ENCODE results near the gene ARMC2.
"Not testable (repeated sequence)": the region's sequence is repeated elsewhere in the genome, so short reads cannot be mapped to it uniquely, and the experiment has no call there.

The ARMC2 gene

DNA sequence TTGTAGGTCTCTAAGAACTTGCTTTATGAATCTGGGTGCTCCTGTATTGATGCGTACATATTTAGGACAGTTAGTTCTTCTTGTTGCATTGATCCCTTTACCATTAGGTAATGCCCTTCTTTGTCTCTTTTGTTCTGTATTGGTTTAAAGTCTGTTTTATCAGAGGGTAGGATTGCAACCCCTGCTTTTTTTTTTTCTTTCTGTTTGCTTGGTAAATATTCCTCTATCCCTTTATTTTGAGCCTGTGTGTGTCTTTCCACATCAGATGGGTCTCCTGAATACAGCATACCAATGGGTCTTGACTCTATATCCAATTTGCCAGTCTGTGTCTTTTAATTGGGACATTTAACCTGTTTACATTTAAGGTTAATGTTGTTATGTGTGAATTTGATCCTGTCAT, 130.4 kb downstream of the ARMC2 start:
- not testable (repeated sequence) for H3K9me3 ChIP-seq (ENCODE audit: insufficient read depth, low read depth, low read length); H3K4me3 ChIP-seq (ENCODE audit: low read length); H3K36me3 ChIP-seq (ENCODE audit: insufficient read depth, low read length); H3K27me3 ChIP-seq (ENCODE audit: insufficient read depth, low read length); H3K4me1 ChIP-seq (ENCODE audit: insufficient read depth, low read length); H3K9ac ChIP-seq (ENCODE audit: low read depth, low read length); H3K27ac ChIP-seq (ENCODE audit: low read depth, low read length)
- WGBS: 91% methylated on average over 1 of the region's 1 CpG

DNA sequence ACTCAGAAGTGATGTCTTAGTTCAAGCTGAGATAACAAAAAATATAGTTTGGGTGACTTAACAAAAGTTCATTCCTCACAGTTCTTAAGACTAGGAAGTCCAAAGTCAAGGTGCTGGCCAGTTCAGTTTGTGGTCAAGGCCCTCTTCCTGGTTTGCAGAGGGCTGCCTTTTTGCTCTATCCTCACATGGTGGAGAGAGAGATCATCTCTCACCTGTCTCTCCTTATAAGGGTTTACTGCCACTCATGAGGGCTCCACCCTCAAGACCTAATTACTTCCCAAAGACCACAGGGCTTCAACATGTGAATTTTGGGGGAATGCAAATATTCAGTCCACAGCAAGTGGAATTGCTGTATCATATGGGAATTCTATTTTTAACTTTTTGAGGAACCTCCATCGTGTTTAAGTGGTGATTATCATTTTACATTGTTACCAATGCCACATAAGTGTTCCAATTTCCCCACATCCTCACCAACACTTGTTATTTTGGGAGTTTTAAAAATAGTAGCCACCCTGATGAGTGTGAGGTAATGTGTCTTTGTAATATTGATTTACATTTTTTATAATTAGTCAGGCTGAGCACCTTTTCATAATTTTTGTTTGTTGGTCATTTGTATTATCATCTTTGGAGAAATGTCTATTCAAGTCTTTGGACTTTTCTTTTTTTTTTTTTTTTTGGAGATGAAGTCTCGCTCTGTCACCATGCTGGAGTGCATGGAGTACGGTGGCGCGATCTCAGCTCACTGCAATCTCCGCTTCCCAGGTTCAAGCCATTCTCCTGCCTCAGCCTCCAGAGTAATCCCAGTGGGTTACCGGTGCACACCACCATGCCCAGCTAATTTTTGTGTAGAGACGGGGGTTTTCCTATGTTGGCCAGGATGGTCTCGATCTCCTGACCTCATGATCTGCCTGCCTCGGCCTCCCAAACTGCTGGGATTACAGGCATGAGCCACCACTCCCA, 134.2 kb downstream of the ARMC2 start:
- no peaks in the 10 kb centered on the region for H3K4me1 ChIP-seq (ENCODE audit: insufficient read depth, low read length)
- no peak overlapping the region for H3K9ac ChIP-seq (ENCODE audit: low read depth, low read length)
- peaks cover 8% of the 10 kb centered on the region for H3K36me3 ChIP-seq (ENCODE audit: insufficient read depth, low read length)
- WGBS: 97% methylated on average over 9 of the region's 10 CpGs
- H3K27me3 ChIP-seq (ENCODE audit: insufficient read depth, low read length): no peaks in the 10 kb centered on the region
- no peaks in the 10 kb centered on the region for H3K9me3 ChIP-seq (ENCODE audit: insufficient read depth, low read depth, low read length)
- H3K4me3 ChIP-seq (ENCODE audit: low read length): no peak overlapping the region
- H3K27ac ChIP-seq (ENCODE audit: low read depth, low read length): no peak overlapping the region

DNA sequence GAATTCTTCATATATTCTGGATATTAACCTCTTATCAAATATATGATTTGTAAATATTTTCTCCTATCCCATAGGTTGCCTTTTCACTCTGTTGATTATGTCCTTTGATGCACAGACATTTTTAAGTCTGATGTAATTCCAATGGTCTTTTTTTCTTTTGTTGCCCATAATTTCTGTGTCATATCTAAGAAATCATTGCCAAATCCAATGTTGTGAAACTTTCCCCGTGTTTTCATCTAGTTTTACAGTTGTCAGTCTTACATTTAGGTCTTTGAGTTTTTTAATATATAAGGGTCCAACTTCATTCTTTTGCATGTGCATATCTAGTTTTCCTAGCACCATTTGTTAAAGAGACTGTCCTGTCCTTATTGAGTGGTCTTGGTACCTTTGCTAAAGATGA, 134.9 kb downstream of the ARMC2 start:
- peaks cover 15% of the 10 kb centered on the region for H3K36me3 ChIP-seq (ENCODE audit: insufficient read depth, low read length)
- H3K27ac ChIP-seq (ENCODE audit: low read depth, low read length): no peak overlapping the region
- no peaks in the 10 kb centered on the region for H3K4me1 ChIP-seq (ENCODE audit: insufficient read depth, low read length)
- no peak overlapping the region for H3K9ac ChIP-seq (ENCODE audit: low read depth, low read length)
- no peaks in the 10 kb centered on the region for H3K27me3 ChIP-seq (ENCODE audit: insufficient read depth, low read length)
- WGBS: 88% methylated on average over 1 of the region's 1 CpG
- H3K4me3 ChIP-seq (ENCODE audit: low read length): no peak overlapping the region
- H3K9me3 ChIP-seq (ENCODE audit: insufficient read depth, low read depth, low read length): no peaks in the 10 kb centered on the region

DNA sequence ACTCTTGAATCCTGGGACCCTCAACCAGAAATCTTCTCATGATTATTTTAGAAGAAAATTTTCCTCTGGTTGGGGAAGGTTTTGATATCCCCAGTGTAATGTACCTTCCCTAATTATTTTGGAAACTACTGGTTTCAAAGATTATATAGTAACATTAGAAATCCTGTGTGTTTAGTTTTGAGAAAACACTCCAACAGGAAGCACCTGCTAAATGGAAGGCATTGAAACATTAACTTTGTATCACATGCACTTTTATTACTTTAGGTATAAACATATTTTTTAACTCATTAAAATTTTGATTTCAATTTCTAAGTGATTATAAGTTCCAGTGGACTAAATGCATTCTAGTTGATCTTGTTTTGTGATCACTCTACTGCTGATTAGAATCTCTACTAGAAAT, 137.1 kb downstream of the ARMC2 start:
- H3K4me1 ChIP-seq (ENCODE audit: insufficient read depth, low read length): no peaks in the 10 kb centered on the region
- H3K36me3 ChIP-seq (ENCODE audit: insufficient read depth, low read length): peaks cover 34% of the 10 kb centered on the region
- H3K27ac ChIP-seq (ENCODE audit: low read depth, low read length): no peak overlapping the region
- H3K4me3 ChIP-seq (ENCODE audit: low read length): no peak overlapping the region
- H3K27me3 ChIP-seq (ENCODE audit: insufficient read depth, low read length): no peaks in the 10 kb centered on the region
- H3K9me3 ChIP-seq (ENCODE audit: insufficient read depth, low read depth, low read length): no peaks in the 10 kb centered on the region
- H3K9ac ChIP-seq (ENCODE audit: low read depth, low read length): no peak overlapping the region

DNA sequence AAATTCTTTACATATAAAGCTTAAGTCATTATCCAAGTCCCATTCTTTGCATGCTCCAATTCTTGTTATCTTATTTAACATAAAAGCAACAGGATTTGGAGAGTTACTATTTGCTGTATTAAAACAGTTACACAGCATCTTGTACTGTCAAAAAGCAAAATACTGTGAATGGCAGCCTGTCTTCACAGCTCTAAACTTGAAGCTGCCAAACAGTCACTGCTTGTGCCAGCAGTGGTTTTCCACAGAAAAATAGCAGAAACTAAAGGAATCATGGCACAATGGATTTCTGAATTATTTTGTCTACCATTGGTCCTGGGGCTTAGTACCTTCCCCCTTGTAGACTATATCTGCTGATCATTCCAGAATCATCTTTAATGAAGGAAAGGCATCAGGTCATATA, 138.9 kb downstream of the ARMC2 start:
- H3K27ac ChIP-seq (ENCODE audit: low read depth, low read length): no peak overlapping the region
- H3K4me3 ChIP-seq (ENCODE audit: low read length): no peak overlapping the region
- no peaks in the 10 kb centered on the region for H3K9me3 ChIP-seq (ENCODE audit: insufficient read depth, low read depth, low read length)
- peaks cover 53% of the 10 kb centered on the region for H3K36me3 ChIP-seq (ENCODE audit: insufficient read depth, low read length)
- H3K9ac ChIP-seq (ENCODE audit: low read depth, low read length): no peak overlapping the region
- no peaks in the 10 kb centered on the region for H3K4me1 ChIP-seq (ENCODE audit: insufficient read depth, low read length)
- no peaks in the 10 kb centered on the region for H3K27me3 ChIP-seq (ENCODE audit: insufficient read depth, low read length)

DNA sequence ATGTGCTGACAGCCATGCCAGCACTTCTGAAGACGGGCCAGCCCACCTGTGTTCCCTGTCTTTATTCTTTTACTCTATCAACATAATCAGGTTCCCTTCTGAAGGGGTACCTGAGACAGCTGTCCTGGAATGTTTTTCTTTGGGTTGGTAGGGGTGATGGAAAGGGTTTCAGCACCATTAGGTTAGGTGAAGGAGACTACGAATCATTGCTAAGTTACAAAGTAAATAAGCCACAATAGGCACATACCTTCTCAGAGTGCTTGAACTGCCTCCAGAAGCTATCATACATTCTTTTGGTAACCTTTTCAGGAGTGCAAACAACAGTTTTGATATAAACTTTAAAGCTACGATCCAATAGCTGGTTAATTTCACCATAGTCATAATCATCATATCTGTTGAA, 140.1 kb downstream of the ARMC2 start:
- Histone ChIP-seq H3K27ac (ENCODE audit: low read depth, low read length) (no peak overlapping the region), H3K36me3 (ENCODE audit: insufficient read depth, low read length) (peaks cover 64% of the 10 kb centered on the region), H3K9ac (ENCODE audit: low read depth, low read length) (no peak overlapping the region), H3K9me3 (ENCODE audit: insufficient read depth, low read depth, low read length) (no peaks in the 10 kb centered on the region), H3K27me3 (ENCODE audit: insufficient read depth, low read length) (no peaks in the 10 kb centered on the region), H3K4me3 (ENCODE audit: low read length) (no peak overlapping the region), H3K4me1 (ENCODE audit: insufficient read depth, low read length) (no peaks in the 10 kb centered on the region)
- WGBS: 93% methylated on average over 3 of the region's 3 CpGs

DNA sequence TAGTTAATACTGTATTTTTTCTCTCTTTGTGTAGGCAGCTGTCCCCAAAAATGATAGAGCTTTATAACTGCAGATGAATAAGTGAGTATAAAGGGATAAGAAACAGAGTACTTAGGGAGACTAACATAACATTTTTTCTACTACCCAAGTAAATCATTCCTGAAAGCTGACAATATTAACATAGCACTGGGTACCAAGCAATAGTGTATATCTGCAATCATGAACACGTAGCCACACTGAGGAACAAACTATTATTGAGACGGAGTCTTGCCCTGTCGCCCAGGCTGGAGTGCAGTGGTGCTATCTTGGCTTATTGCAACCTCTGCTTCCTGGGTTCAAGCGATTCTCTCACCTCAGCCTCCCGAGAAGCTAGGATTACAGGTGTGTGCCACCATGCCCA, 140.5 kb downstream of the ARMC2 start:
- no peak overlapping the region for H3K9ac ChIP-seq (ENCODE audit: low read depth, low read length)
- no peaks in the 10 kb centered on the region for H3K4me1 ChIP-seq (ENCODE audit: insufficient read depth, low read length)
- H3K4me3 ChIP-seq (ENCODE audit: low read length): no peak overlapping the region
- H3K36me3 ChIP-seq (ENCODE audit: insufficient read depth, low read length): peaks cover 69% of the 10 kb centered on the region
- H3K27ac ChIP-seq (ENCODE audit: low read depth, low read length): no peak overlapping the region
- no peaks in the 10 kb centered on the region for H3K27me3 ChIP-seq (ENCODE audit: insufficient read depth, low read length)
- H3K9me3 ChIP-seq (ENCODE audit: insufficient read depth, low read depth, low read length): no peaks in the 10 kb centered on the region
- WGBS: 92% methylated on average over 5 of the region's 5 CpGs

DNA sequence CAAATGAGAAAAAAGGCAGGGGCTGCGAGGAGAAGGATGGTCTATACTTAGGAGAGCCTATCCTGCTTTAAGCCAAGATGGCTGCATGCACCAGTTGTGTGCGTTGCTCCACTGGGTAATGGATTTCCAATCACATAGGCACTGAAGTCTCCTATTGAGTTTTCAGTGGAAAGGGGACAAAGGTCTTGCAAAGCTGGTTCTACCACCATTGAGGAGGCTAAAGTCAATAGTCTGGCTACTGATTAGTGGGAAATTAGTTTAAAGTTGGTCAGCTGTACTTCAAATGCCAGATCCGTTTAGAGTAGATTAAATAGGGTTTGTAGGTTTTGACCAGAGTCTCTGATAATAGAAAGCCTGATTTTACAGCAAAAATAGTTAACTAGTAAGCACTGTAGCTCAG, 141.5 kb downstream of the ARMC2 start:
- no peaks in the 10 kb centered on the region for H3K9me3 ChIP-seq (ENCODE audit: insufficient read depth, low read depth, low read length)
- no peak overlapping the region for H3K27ac ChIP-seq (ENCODE audit: low read depth, low read length)
- H3K9ac ChIP-seq (ENCODE audit: low read depth, low read length): no peak overlapping the region
- H3K4me1 ChIP-seq (ENCODE audit: insufficient read depth, low read length): no peaks in the 10 kb centered on the region
- H3K36me3 ChIP-seq (ENCODE audit: insufficient read depth, low read length): peaks cover 76% of the 10 kb centered on the region
- WGBS: 94% methylated on average over 3 of the region's 3 CpGs
- no peak overlapping the region for H3K4me3 ChIP-seq (ENCODE audit: low read length)
- H3K27me3 ChIP-seq (ENCODE audit: insufficient read depth, low read length): no peaks in the 10 kb centered on the region

DNA sequence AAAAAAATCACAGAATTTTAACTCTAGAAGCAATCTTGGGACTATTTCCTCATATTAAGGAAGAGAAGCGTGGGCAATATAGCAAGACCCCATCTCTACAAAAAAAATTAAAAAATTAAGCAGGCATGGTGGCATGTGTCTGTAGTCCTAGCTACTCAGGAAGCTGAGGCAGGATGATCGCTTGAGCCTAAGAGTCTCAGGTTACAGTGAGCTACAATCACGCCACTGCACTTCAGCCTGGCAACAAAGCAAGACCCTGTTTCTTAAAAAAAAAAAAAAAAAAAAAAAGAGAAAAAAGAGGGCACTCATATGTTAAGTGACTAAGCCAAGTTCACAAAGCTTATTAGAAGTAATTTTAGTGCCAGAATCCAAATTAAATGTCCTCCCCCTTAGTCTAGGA, 145.7 kb downstream of the ARMC2 start:
- no peak overlapping the region for H3K4me3 ChIP-seq (ENCODE audit: low read length)
- no peak overlapping the region for H3K27ac ChIP-seq (ENCODE audit: low read depth, low read length)
- H3K9ac ChIP-seq (ENCODE audit: low read depth, low read length): no peak overlapping the region
- no peaks in the 10 kb centered on the region for H3K27me3 ChIP-seq (ENCODE audit: insufficient read depth, low read length)
- no peaks in the 10 kb centered on the region for H3K9me3 ChIP-seq (ENCODE audit: insufficient read depth, low read depth, low read length)
- 90% methylated on average over 3 of the region's 3 CpGs for WGBS
- H3K36me3 ChIP-seq (ENCODE audit: insufficient read depth, low read length): peaks cover 77% of the 10 kb centered on the region
- no peaks in the 10 kb centered on the region for H3K4me1 ChIP-seq (ENCODE audit: insufficient read depth, low read length)

DNA sequence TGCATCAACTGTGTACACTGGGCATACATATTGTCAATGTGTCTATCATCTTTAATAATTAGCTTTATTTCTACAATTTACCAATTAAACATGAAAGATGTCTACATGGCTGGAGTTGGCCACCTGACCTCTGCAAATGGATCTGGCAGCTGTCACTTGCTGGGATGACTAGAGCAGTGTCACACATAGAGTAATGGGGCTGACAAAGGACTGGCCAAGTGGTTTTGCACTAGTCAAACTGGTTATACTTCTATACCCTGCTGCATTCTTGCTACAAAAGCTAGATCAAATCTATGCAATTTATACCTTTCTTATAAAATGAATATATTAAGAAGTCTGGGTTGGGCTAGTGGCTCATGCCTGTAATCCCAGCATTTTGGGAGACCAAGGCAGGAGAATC, 147.1 kb downstream of the ARMC2 start:
- peaks cover 79% of the 10 kb centered on the region for H3K36me3 ChIP-seq (ENCODE audit: insufficient read depth, low read length)
- no peak overlapping the region for H3K4me3 ChIP-seq (ENCODE audit: low read length)
- no peak overlapping the region for H3K9ac ChIP-seq (ENCODE audit: low read depth, low read length)
- no peaks in the 10 kb centered on the region for H3K9me3 ChIP-seq (ENCODE audit: insufficient read depth, low read depth, low read length)
- no peaks in the 10 kb centered on the region for H3K27me3 ChIP-seq (ENCODE audit: insufficient read depth, low read length)
- H3K27ac ChIP-seq (ENCODE audit: low read depth, low read length): no peak overlapping the region
- no peaks in the 10 kb centered on the region for H3K4me1 ChIP-seq (ENCODE audit: insufficient read depth, low read length)

DNA sequence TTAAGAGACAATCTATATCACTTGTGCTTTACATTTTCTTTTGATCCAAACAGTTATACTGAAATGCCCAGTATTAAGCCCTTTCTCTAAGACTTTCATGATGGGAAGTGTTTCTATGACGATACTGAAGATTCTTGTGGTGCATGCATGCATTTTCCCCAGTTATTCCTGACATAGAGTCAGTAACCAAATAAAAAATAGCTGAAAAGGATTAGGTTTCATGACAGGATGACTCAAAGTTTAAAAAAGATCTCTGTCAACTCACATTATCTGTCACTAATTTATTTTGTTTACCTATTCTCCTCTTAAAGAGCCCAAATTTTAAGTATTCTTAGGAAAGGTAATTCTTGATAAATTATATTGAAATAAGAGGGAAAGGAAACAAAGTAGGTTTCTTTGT, 148.0 kb downstream of the ARMC2 start:
- Histone ChIP-seq H3K4me3 (ENCODE audit: low read length) (no peak overlapping the region), H3K27me3 (ENCODE audit: insufficient read depth, low read length) (no peaks in the 10 kb centered on the region), H3K4me1 (ENCODE audit: insufficient read depth, low read length) (no peaks in the 10 kb centered on the region), H3K9ac (ENCODE audit: low read depth, low read length) (no peak overlapping the region), H3K27ac (ENCODE audit: low read depth, low read length) (no peak overlapping the region), H3K36me3 (ENCODE audit: insufficient read depth, low read length) (peaks cover 79% of the 10 kb centered on the region), H3K9me3 (ENCODE audit: insufficient read depth, low read depth, low read length) (no peaks in the 10 kb centered on the region)
- WGBS: 83% methylated on average over 1 of the region's 1 CpG

DNA sequence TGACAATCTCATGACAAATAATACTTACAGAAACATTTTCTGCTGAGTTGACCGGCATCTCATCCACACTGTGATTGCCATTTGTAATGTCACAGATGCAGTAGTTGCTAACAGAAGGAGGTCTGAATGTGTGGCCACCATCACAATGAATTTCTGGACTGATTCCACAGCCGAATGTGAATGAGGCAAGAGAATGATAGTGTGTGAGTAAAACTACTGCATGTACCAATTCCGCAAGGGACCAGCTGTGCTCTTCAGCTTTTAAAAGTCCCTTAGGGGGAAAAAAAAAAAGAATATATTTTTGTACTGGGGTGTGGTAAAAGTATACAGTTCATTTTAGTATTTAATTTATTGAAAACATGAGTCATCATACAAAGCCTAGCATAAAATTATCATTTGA, 150.3 kb downstream of the ARMC2 start:
- no peaks in the 10 kb centered on the region for H3K4me1 ChIP-seq (ENCODE audit: insufficient read depth, low read length)
- no peak overlapping the region for H3K27ac ChIP-seq (ENCODE audit: low read depth, low read length)
- 95% methylated on average over 3 of the region's 3 CpGs for WGBS
- no peak overlapping the region for H3K9ac ChIP-seq (ENCODE audit: low read depth, low read length)
- H3K36me3 ChIP-seq (ENCODE audit: insufficient read depth, low read length): peaks cover 59% of the 10 kb centered on the region
- no peaks in the 10 kb centered on the region for H3K9me3 ChIP-seq (ENCODE audit: insufficient read depth, low read depth, low read length)
- H3K4me3 ChIP-seq (ENCODE audit: low read length): no peak overlapping the region
- no peaks in the 10 kb centered on the region for H3K27me3 ChIP-seq (ENCODE audit: insufficient read depth, low read length)
